T-helper 2 cell treated with Interferon-gamma antibody and Interleukin-4, amounts not matched to agents 5 μg/mL and 100 μg/mL, for 36 hours (primary cell): ENCODE results near the gene FOXP1.
"Not testable (repeated sequence)": the region's sequence is repeated elsewhere in the genome, so short reads cannot be mapped to it uniquely, and the experiment has no call there.

ENCODE experiments used
- DNase-seq: peaks from one replicate; pipeline ENCODE4 v3.0.0; 2021; ENCODE audit warnings: low spot score
- H3K27ac Mint-ChIP-seq: one replicate; pipeline ENCODE4 v1.8.0; 2021; ENCODE audit warnings: mild to moderate bottlenecking, mixed read lengths
- H3K27me3 Mint-ChIP-seq: one replicate; pipeline ENCODE4 v1.8.0; 2021; ENCODE audit warnings: low read depth, mixed read lengths
- H3K36me3 Mint-ChIP-seq: one replicate; pipeline ENCODE4 v1.8.0; 2021; ENCODE audit warnings: low read depth, mixed read lengths
- H3K4me1 Mint-ChIP-seq: one replicate; pipeline ENCODE4 v1.8.0; 2021; ENCODE audit warnings: low read depth, mixed read lengths
- H3K4me3 Mint-ChIP-seq: one replicate; pipeline ENCODE4 v1.8.0; 2022; ENCODE audit warnings: mild to moderate bottlenecking, moderate library complexity, mixed read lengths
- H3K9me3 Mint-ChIP-seq: one replicate; pipeline ENCODE4 v1.8.0; 2021; ENCODE audit warnings: mixed read lengths

The FOXP1 gene

GRCh38 chr3:71442652-71443042 lies 140.9 kb downstream of the FOXP1 start:
- peaks cover 29% of the 10 kb centered on the region for H3K36me3 Mint-ChIP-seq
- H3K4me3 Mint-ChIP-seq: peak overlapping the region; percentile 76
- H3K9me3 Mint-ChIP-seq: no peaks in the 10 kb centered on the region
- H3K27ac Mint-ChIP-seq: peak overlapping the region; percentile 99
- peaks cover 80% of the 10 kb centered on the region for H3K4me1 Mint-ChIP-seq
- no peaks in the 10 kb centered on the region for H3K27me3 Mint-ChIP-seq
- no peak for DNase-seq

DNA sequence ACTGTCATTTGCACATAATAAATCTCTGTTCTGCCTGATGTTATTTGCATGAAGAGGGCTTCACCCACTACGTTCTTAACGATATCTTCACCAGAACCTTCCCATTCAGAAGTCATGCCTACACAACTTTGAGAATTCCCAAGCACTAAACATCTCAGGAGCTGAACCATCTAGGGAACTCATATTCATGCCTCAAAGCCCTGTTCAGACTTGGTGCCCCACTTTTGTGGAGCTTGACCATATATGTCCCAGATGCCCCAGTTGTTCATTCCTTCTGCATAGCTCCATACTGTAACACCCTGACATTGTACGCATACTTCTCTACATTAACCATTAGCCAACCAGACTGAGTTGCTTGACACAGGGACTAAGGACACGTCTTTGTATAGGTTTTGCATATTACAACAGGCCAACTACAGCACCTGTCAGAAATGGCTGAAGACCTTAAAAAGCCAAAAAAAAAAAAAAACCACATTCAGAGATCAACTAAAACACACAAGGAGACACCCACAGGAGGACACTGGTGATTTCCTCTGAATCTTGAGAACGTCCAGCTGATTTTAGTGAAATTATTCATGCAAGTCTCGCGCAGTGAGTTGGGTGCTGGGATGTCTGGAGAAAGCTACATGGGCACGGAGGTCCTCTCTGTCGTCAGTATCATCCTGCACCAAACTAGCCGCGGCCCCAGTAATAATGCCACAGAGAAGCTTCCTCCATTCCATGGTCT lies 141.4 kb downstream of the FOXP1 start:
- H3K4me1 Mint-ChIP-seq: peaks cover 80% of the 10 kb centered on the region
- peak overlapping the region; percentile 76 for H3K4me3 Mint-ChIP-seq
- H3K27ac Mint-ChIP-seq: peak overlapping the region; percentile 88
- H3K27me3 Mint-ChIP-seq: no peaks in the 10 kb centered on the region
- H3K36me3 Mint-ChIP-seq: peaks cover 34% of the 10 kb centered on the region
- H3K9me3 Mint-ChIP-seq: no peaks in the 10 kb centered on the region
- no peak for DNase-seq

DNA sequence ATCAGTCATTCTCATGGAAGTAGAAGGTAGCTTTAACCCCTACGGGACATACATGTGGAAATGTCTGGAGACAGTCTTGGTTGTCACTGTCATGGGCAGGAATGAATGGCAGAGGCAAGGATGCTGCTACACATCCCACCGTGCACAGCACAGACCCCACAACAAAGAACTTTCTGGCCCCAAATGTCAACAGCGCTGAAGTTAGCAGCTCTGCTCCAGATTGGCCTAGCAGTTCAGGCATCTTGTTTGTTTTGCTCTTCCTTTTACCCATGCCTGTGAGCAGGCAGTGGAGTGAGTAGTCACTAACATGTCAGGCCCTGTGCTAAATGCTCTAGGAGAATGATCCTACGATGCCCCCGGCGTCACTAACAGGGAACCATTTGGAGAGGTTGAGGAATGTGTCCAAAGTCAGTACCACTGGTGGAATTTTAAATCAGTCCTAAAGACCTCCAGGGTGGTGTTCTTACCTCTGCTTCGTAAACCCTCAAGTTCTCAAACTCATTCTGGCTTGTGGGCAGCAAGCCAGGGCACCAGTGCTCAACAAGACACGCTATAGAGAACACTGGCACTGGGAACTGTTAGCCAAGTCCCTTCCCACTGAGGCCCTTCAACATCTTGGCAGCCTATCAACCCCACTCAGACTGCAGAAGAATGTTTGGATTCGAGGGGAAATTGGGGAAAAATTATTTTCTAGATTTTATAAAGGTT lies 142.2 kb downstream of the FOXP1 start:
- DNase-seq: no peak
- peak overlapping the region; percentile 65 for H3K27ac Mint-ChIP-seq
- H3K27me3 Mint-ChIP-seq: no peaks in the 10 kb centered on the region
- peaks cover 76% of the 10 kb centered on the region for H3K4me1 Mint-ChIP-seq
- peaks cover 39% of the 10 kb centered on the region for H3K36me3 Mint-ChIP-seq
- H3K4me3 Mint-ChIP-seq: peak overlapping the region; percentile 4
- H3K9me3 Mint-ChIP-seq: no peaks in the 10 kb centered on the region

GRCh38 chr3:71438904-71439303 lies 144.6 kb downstream of the FOXP1 start:
- Mint-ChIP-seq H3K9me3 (no peaks in the 10 kb centered on the region), H3K27me3 (no peaks in the 10 kb centered on the region), H3K4me3 (no peak overlapping the region), H3K27ac (no peak overlapping the region), H3K4me1 (peaks cover 64% of the 10 kb centered on the region), H3K36me3 (peaks cover 40% of the 10 kb centered on the region)
- no peak for DNase-seq

DNA sequence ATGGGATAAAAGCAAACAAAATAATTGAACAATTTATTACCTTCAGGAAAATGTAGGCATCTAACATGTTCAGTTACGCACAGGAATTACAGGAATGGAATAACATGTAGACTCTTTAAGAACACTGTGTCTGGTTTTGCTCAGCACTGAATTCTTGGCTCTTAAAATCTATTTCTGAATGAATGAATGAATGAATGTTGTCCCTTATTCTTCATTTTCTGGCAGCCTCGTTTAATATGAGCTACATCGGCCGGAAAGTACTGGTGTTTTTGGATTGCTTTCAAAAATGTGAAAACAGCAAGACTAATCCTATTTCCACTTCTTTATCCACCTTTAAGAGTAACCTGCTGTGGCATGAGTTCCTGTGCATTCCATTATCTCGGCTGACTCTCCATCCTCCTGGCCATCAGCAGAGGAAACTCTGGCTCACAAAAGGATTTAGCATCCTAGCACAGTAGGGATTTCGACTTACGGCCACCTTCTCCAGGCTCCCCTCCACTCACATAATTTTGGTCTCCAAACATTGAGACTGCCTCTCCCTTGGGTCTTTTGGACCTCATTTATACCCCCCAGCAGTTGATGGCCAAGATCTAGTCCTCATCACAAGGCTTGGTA lies 145.3 kb downstream of the FOXP1 start:
- H3K36me3 Mint-ChIP-seq: peaks cover 35% of the 10 kb centered on the region
- H3K4me1 Mint-ChIP-seq: peaks cover 63% of the 10 kb centered on the region
- no peaks in the 10 kb centered on the region for H3K9me3 Mint-ChIP-seq
- no peak overlapping the region for H3K27ac Mint-ChIP-seq
- no peak for DNase-seq
- H3K27me3 Mint-ChIP-seq: no peaks in the 10 kb centered on the region
- no peak overlapping the region for H3K4me3 Mint-ChIP-seq

- Mint-ChIP-seq H3K4me1 (peaks cover 65% of the 10 kb centered on the region), H3K9me3 (no peaks in the 10 kb centered on the region)
Observed at GRCh38 chr3:71436337-71436736, 147.2 kb downstream of the FOXP1 start.

DNA sequence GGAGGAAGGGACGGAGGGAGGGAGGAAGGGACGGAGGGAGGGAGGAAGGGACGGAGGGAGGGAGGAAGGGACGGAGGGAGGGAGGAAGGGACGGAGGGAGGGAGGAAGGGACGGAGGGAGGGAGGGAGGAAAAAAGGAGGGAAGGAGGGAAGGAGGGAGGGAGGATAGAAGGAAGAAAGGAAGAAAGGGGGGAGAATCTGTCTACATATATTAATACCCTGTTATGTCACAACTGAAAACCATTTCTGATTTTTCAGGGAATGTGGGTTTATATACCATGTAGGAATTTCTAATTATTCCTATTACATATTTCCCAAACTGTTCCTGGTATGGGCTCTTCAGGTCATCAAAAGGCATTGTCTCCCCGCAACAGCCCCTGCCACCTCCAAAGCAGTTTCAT lies 147.7 kb downstream of the FOXP1 start:
- H3K27ac Mint-ChIP-seq: not testable (repeated sequence)

More at GRCh38 chr3:71436337-71436736, 147.2 kb downstream of the FOXP1 start:
- no peak overlapping the region for H3K4me3 Mint-ChIP-seq
- no peak for DNase-seq
- H3K36me3 Mint-ChIP-seq: peaks cover 25% of the 10 kb centered on the region
- H3K27ac Mint-ChIP-seq: no peak overlapping the region
- H3K27me3 Mint-ChIP-seq: no peaks in the 10 kb centered on the region

DNA sequence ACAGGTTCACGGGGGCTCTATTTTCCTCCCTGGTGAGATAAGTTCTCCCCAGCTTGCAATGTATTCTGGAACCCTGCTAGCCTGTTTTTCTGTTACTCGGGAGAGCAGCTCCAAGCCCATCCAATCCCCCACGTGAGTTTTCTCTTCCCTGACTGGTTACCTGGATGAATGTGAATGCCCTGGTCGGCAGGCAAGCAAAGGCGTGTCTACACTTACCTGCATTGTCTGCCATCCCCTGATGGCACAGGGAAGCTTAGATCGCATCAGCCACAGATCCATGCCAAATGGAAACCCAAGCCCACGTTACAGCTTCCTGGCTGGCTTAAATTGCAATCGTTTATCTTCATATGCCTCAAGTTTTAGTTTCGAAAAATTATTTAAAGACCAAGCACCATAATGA lies 149.9 kb downstream of the FOXP1 start:
- Mint-ChIP-seq H3K4me3 (no peak overlapping the region), H3K27me3 (no peaks in the 10 kb centered on the region), H3K36me3 (peaks cover 22% of the 10 kb centered on the region), H3K27ac (peak overlapping the region; percentile 22), H3K9me3 (no peaks in the 10 kb centered on the region), H3K4me1 (peaks cover 62% of the 10 kb centered on the region)
- DNase-seq: no peak

More for the DNA sequence above, 147.7 kb downstream of the FOXP1 start:
- H3K4me3 Mint-ChIP-seq, H3K9me3 Mint-ChIP-seq, DNase-seq, H3K27me3 Mint-ChIP-seq: not testable (repeated sequence)
- H3K4me1 Mint-ChIP-seq: peaks cover 64% of the 10 kb centered on the region
- peaks cover 24% of the 10 kb centered on the region for H3K36me3 Mint-ChIP-seq

DNA sequence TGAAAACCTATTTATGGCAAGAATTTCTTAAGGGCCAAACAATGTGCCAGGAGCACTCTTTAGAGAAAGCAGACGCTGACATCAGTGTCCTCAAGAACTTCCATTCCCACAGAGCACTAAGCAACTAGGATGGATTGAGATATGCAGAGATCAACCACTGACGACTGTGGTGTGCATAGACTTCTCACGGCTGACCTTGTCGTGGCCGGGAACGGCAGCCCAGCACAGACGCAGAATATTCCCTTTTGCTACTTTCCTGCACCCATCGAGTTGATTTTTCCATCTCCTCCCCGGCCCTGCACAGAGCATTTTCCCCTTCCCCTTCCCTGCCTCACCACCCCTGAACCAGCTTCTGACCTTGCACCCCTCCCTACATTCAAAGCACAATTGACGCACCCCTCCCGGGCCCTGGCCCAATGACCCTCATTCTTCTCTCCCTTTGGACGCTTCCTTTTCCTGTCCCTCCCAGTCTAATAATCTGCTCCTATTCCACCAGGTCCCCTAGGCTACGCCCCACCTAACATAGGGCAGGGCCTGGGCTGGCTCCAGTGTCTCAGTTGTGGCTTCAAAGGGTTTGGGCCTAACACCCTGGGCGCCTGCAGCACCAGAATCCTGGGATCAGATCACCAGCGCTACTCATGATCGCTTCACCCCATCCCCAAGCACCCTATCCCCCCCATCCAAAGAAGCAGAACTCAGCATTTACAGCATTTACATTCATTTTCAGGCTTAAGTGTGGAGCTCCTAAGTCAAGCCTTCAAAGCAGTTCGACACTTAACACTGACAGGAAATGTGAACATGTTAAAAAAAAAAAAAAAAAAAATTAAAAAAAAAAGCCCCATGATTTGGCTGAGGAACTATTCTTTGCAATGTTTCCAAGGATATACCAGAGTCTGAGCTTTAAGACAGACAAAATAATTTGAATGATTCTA lies 151.2 kb downstream of the FOXP1 start:
- DNase-seq: no peak
- peak overlapping the region; percentile 79 for H3K27ac Mint-ChIP-seq
- no peaks in the 10 kb centered on the region for H3K27me3 Mint-ChIP-seq
- H3K36me3 Mint-ChIP-seq: peaks cover 14% of the 10 kb centered on the region
- no peaks in the 10 kb centered on the region for H3K9me3 Mint-ChIP-seq
- H3K4me3 Mint-ChIP-seq: peak overlapping the region; percentile 33
- peaks cover 58% of the 10 kb centered on the region for H3K4me1 Mint-ChIP-seq

DNA sequence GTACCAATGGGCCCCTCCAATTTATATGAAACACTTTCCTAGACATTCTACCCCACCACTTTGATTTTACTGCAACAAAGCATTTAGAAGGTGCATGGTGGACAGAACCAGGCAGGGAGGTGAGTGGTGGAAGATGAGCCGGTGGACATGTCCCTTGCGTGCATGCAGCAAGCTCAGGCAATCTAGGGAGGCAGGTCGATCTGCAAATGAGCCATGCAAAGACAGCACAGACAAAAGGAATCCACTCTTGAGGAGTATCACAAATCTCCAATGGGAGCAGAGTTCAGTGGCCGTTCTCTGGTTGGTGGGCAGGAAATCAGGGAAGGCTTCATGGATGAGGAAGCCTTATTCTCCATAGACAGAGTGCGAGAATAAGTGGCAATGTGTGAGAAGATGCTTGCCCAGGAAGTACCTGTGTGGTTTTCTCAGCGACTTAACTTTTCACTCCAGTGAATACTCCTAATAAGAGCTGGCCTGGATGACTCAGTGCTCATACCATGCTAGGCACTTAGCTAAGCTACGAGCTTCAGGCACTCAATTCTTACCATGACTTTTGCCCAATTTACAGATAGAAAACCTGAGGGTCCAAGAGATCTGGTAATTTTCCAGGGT lies 152.5 kb downstream of the FOXP1 start:
- Mint-ChIP-seq H3K36me3 (peaks cover 8% of the 10 kb centered on the region), H3K4me3 (no peak overlapping the region), H3K4me1 (peaks cover 59% of the 10 kb centered on the region), H3K27ac (no peak overlapping the region), H3K27me3 (no peaks in the 10 kb centered on the region), H3K9me3 (no peaks in the 10 kb centered on the region)
- DNase-seq: no peak

- no peak overlapping the region for H3K27ac Mint-ChIP-seq
- H3K27me3 Mint-ChIP-seq: no peaks in the 10 kb centered on the region
- H3K36me3 Mint-ChIP-seq: peaks cover 17% of the 10 kb centered on the region
- no peak overlapping the region for H3K4me3 Mint-ChIP-seq
- peaks cover 62% of the 10 kb centered on the region for H3K4me1 Mint-ChIP-seq
- H3K9me3 Mint-ChIP-seq: no peaks in the 10 kb centered on the region
- DNase-seq: no peak
Observed at GRCh38 chr3:71429597-71429988, 153.9 kb downstream of the FOXP1 start.

- Mint-ChIP-seq H3K27ac (peak overlapping the region; percentile 59), H3K36me3 (peaks cover 20% of the 10 kb centered on the region), H3K9me3 (no peaks in the 10 kb centered on the region), H3K4me1 (peaks cover 62% of the 10 kb centered on the region), H3K27me3 (no peaks in the 10 kb centered on the region), H3K4me3 (peak overlapping the region; percentile 21)
- no peak for DNase-seq
Observed at GRCh38 chr3:71428841-71429596, 154.5 kb downstream of the FOXP1 start.
